HG03520 (cell line): ENCODE measurements around the gene TELO2.
"Not testable (repeated sequence)": the region's sequence is repeated elsewhere in the genome, so short reads cannot be mapped to it uniquely, and the experiment has no call there.

Source experiments
- ATAC-seq: cut with Tn5 transposase; IDR thresholded peaks from one replicate; pipeline ENCODE4 v1.9.1; 2021; ENCODE audit warnings: mild to moderate bottlenecking, moderate library complexity; ENCODE audit not compliant: unreplicated experiment

Gene TELO2

DNA sequence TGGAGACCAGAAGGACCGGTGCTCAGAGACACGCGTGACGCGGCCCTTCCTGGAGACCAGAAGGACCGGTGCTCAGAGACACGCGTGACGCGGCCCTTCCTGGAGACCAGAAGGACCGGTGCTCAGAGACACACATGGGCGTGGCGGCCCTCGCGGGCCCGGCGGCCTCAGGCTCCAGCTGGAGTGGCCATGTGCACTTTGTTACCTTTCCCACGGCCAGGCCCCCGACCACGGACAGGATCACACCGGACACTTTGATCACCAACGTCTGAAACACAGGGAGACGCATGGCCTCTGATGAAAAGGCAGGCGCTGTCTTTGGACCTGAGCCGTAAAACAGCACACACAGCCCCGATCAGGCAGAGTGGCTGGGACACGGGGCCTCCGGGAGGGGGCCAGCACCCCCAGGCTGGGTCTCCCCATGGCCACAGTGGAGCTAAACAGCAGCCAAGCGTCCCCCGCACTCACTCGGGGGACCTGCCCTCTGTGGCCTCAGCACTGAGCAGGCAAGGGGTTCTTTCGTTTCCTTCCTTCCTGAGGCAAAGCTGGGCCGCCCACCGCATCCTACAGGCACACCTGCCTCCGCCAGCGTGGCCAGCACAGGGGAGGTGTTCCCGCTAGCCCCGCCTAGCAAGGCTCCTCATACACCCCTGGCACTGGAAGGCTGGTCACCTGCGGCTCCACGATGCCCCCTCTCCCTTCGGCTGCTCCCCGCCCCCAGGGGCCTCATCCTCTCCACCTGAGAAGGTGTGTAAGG lies 35.5 kb upstream of the TELO2 start:
- ATAC-seq: no peak

DNA sequence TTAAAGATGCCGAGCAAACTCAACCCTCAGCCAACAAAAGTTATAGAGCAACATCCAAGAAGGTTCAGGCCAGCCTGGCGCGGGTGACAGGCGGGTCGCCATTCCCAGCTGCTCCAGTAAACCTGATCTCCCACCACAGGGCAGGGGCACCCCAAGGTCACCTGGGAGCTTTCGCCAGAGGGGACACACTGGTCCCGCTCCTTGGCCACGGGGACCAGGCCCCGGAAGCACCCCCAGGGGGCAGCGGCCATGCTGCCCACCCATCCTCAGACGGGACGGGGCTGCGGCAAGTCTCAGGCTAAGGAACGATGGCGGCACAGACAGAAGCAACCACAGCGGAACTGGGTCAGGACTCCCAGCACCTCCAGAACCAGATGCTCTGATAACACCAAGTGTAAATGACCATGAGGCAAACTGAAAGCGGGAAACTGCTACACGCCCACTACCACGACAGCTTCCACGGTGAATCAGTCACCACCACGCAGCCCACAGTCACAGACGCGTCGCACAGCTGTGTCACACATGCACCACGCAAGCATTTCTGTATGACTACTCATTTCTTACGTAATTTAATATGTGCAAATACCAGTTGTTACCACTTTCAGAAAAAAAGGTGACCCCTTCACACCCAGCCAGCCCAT lies 34.7 kb upstream of the TELO2 start:
- no peak for ATAC-seq

GRCh38 chr16:1458977-1459341 lies 34.2 kb upstream of the TELO2 start:
- no peak for ATAC-seq

- ATAC-seq: no peak
Measured at GRCh38 chr16:1459967-1460366, 33.2 kb upstream of the TELO2 start.

DNA sequence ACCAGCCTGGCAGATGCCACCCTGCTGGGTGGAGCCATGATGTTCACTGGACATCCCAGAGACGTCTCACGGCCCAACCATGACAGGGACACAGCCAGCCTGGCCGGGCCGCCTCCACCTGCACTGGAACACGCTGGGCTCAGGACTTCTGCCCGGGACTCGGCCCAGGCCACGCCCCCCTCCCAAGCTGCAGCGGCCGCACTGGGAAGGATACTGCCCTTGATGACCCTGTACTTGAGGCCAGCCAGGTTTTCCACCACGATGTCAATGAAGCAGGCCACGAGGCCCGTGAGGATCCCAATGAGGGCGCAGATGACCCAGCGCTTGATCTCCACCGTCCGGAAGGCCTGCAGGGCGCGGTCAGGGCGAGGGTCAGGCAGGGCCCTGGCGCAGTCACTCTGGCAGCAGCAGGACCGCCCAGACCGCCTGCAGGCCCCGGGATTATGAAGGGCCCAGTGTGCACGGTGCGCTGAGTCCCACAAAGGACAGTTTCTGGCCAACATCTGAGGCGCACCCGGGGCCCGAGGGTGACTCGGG lies 32.5 kb upstream of the TELO2 start:
- no peak for ATAC-seq

DNA sequence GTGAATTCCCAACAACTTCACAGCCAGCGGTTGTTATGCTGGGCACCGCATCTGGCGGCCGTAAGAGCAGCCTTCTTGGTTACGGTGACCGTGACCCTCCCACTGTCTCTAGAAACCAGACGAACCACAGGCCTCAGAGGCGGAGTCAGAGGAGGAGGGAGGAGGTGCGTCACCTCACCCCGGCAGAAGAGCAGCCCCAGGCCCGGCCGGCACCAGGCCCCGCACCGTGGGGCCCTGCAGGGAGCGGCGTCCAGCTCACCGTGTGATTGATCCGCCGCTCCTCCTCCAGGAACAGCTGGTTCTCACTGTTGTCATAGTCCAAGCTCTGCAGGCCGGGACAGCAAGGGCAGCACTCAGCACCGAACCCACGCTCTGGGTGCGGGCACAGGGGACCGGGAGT lies 32.0 kb upstream of the TELO2 start:
- no peak for ATAC-seq

GRCh38 chr16:1464196-1464893 lies 28.8 kb upstream of the TELO2 start:
- ATAC-seq: no peak

GRCh38 chr16:1464894-1465566 lies 28.1 kb upstream of the TELO2 start:
- no peak for ATAC-seq

GRCh38 chr16:1465567-1465915 lies 27.6 kb upstream of the TELO2 start:
- ATAC-seq: no peak

DNA sequence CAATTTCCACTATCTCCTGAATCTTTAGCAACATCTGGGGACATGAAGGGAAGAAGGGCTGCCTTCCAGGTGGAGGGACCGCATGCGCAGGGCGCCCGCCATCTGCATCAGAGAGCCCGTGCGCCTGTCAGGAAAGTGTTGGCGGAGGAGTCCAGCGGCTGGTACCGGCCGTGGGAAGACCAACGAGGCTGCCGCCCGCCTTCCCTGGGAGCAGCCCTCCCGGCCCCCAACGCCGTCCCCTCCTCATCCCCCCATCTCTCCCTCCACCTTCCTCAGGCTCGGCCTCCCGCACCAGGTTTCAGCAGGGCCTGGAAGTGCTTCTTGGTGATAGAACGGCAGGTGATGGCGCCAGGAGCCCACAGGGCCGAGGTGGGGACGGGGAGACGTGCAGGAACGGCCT lies 27.1 kb upstream of the TELO2 start:
- ATAC-seq: no peak

DNA sequence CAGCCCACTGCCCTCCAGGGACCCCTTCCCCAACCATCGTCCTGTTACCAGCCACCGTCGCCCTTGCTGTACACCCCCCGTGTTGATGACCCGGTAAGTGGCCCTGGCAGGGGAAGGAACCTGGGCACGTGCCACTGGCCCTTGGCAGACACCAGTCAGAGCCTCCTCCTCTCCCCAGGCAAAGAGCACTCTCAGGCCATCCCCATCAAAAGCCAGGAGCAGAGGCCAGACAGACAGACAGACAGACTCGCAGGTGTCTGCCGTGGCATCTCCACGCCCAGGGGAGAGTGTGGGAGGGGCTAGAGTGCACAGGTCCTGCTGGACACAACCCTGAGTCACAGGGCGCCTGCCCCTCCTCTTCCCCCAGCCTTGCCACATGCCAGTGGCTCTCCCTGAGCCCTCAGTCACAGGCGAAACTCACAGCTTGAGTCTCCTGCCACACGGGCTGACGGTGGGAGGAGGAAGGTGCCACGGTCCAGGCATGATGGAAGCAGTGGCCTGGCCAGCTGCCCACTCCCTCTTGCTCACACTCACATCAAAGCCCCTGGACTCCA lies 26.1 kb upstream of the TELO2 start:
- no peak for ATAC-seq

DNA sequence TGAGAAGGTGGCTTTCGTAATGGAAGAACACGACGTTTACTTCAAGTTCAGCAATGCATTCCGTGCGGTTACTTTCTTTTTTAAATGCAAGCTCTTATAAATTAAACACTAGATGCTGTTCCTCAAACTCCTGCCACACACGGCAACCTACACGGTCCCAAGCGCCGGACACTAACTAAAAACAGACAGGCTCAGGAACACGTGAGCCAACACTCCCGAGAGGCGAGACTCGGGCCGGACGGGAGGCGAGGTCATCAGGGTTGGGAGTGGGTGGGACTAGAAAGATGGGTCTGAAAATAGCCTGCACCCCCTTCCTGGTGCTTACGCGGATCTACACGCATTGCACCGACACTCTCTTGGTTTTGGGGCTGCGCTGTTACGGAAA lies 24.7 kb upstream of the TELO2 start:
- no peak for ATAC-seq

DNA sequence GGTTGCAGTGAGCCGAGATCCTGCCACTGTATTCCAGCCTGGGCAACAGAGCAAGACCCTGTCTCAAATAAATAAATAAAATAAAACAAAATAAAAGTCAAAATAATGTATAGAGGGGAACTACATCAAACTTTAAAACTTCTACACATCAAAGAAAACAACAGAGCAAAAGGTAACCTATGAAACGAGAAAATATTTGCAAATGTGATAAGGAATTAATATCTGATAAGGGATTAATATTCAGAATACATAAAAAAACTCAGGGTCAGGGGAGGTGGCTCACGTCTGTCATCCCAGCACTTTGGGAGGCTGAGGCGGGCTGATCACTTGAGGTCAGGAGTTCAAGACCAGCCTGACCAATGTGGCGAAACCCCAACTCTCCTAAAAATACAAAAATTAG lies 24.0 kb upstream of the TELO2 start:
- ATAC-seq: not testable (repeated sequence)

DNA sequence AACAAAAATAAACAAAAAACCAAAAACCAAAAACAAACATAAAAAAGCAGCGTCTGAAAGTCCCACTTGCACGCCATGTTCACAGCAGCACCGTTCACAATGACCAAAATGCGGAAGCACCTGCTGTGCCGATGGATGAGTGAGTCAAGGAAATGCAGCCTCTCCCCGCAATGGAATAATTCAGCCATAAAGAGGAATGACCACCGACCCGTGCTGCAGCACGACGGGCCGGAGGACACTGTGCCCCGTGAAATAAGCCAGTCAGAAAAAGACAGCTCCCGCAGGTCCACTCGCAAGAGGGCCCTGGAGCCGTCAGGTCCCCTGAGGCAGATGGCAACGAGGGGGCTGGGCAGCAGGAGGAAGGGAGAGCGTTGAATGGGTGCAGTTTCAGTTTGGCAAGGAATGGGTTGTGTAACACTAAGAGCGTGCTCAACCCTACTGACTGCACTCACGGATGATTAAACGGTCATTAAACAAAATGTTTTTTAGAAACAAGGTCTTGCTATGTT lies 23.4 kb upstream of the TELO2 start:
- no peak for ATAC-seq

- no peak for ATAC-seq
Measured at GRCh38 chr16:1470481-1471251, 22.5 kb upstream of the TELO2 start.

- ATAC-seq: no peak
Measured at GRCh38 chr16:1471569-1472194, 21.5 kb upstream of the TELO2 start.

DNA sequence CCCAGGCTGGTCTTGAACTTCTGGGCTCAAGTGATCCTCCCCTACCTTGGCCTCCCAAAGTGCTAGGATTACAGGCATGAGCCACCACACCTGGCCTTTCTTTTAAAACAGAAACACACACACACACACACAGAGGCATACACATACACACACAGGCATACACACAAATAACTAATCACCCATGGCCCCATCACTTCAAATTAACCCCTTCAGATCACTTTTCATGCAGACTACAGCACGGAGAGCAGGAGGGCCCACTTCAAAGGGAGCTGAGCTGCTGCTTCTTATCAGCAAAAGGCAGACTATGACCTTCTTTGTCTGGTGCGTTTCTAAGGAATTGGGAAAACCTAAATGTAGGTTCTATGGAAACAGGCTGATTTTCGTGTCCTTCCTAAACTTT lies 20.2 kb upstream of the TELO2 start:
- ATAC-seq: no peak

DNA sequence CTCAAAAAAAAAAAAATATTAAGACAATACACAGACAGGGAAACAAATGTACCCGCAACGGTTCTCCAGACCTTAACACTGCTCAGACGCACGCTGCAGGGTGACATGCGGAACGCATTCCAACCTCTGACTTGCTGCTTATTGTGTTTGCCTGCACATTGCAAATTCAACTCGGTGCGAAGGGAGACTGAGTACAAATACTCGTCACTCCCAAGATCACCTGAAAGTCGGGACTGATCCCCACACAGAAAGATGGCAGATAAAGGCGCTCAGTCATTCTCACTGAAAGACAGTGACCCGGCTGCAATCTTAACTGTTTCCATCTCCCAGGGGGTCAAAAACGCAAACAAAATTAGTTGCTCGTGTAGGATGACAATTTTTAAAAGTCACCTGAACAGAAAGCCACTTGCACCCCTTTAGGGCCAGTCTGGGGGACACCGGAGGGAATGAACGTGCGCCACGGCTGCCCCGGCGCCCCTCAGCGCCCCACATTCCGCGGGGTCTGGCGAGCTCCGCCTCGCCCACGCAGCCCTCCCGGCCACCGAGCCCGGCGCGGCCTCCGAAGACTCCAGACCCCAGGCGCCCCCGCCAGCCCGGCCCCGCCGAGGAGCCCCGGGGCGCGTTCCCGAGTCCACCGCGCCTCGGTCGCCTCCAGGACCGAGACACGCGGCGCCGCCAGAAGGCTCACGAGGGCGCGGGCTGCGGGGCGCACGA lies 18.9 kb upstream of the TELO2 start:
- peak; percentile 5 for ATAC-seq
